ENCODE data around the gene CD34.
"Not testable (repeated sequence)": the region's sequence is repeated elsewhere in the genome, so short reads cannot be mapped to it uniquely, and the experiment has no call there.

CD34 gene

GRCh38 chr1:207894704-207895103 lies 16.2 kb downstream of the CD34 start:
- no peak for DNase-seq

- DNase-seq, result no peak
Observed at GRCh38 chr1:207893737-207894582, 17.0 kb downstream of the CD34 start.

- DNase-seq, result no peak
Observed at GRCh38 chr1:207892764-207893163, 18.2 kb downstream of the CD34 start.

GRCh38 chr1:207891148-207891547 lies 19.8 kb downstream of the CD34 start:
- no peak for DNase-seq

GRCh38 chr1:207890136-207890738 lies 20.7 kb downstream of the CD34 start:
- no peak for DNase-seq

- DNase-seq, result no peak
Observed at GRCh38 chr1:207888652-207889051, 22.3 kb downstream of the CD34 start.

- DNase-seq, result no peak
Observed at GRCh38 chr1:207887542-207888201, 23.3 kb downstream of the CD34 start.

- DNase-seq, result no peak
Observed at GRCh38 chr1:207886227-207886626, 24.7 kb downstream of the CD34 start.

- peak; percentile 70 for DNase-seq
Observed at GRCh38 chr1:207885129-207886032, 25.5 kb downstream of the CD34 start.

GRCh38 chr1:207884266-207885029 lies 26.5 kb downstream of the CD34 start:
- no peak for DNase-seq

GRCh38 chr1:207883660-207884250 lies 27.2 kb downstream of the CD34 start:
- DNase-seq, result no peak

GRCh38 chr1:207883104-207883651 lies 27.7 kb downstream of the CD34 start:
- DNase-seq, result no peak

- no peak for DNase-seq
Observed at GRCh38 chr1:207882692-207883091, 28.2 kb downstream of the CD34 start.

GRCh38 chr1:207878939-207879338 lies 32.0 kb downstream of the CD34 start:
- DNase-seq, result no peak

GRCh38 chr1:207877914-207878313 lies 33.0 kb downstream of the CD34 start:
- not testable (repeated sequence) for DNase-seq

GRCh38 chr1:207876131-207876530 lies 34.8 kb downstream of the CD34 start:
- no peak for DNase-seq

- DNase-seq, result no peak
Observed at GRCh38 chr1:207875532-207875931, 35.4 kb downstream of the CD34 start.

- peak; percentile 47 for DNase-seq
Observed at GRCh38 chr1:207873055-207873890, 37.7 kb downstream of the CD34 start.

GRCh38 chr1:207872621-207873020 lies 38.3 kb downstream of the CD34 start:
- DNase-seq, result no peak

- DNase-seq, result no peak
Observed at GRCh38 chr1:207871117-207871649, 39.7 kb downstream of the CD34 start.
